Measurements from ENCODE around the gene WNK3. TPM values are rescaled to one million over a fixed set of nuclear protein-coding genes. Genes with fewer than 3 reads are reported as not detected.

WNK3 gene
- total RNA-seq, 1 donor from 2014 or later, result 50.2 TPM

- TF ChIP-seq, protein P1, sequence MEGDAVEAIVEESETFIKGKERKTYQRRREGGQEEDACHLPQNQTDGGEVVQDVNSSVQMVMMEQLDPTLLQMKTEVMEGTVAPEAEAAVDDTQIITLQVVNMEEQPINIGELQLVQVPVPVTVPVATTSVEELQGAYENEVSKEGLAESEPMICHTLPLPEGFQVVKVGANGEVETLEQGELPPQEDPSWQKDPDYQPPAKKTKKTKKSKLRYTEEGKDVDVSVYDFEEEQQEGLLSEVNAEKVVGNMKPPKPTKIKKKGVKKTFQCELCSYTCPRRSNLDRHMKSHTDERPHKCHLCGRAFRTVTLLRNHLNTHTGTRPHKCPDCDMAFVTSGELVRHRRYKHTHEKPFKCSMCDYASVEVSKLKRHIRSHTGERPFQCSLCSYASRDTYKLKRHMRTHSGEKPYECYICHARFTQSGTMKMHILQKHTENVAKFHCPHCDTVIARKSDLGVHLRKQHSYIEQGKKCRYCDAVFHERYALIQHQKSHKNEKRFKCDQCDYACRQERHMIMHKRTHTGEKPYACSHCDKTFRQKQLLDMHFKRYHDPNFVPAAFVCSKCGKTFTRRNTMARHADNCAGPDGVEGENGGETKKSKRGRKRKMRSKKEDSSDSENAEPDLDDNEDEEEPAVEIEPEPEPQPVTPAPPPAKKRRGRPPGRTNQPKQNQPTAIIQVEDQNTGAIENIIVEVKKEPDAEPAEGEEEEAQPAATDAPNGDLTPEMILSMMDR (IDR thresholded peaks at IDR 0.05), result no peak
- TF ChIP-seq EZH2phosphoT487 (IDR thresholded peaks at IDR 0.05) (no peak), EZH2 (IDR thresholded peaks at IDR 0.05) (no peak)
- H3K36me3 Mint-ChIP-seq, result peaks cover 6% of the 10 kb centered on the region
Measured at GRCh38 chrX:54171091-54171490, 186.8 kb downstream of the WNK3 start.

GRCh38 chrX:54166915-54167314 lies 190.9 kb downstream of the WNK3 start:
- H3K9me3 Mint-ChIP-seq, result peaks cover 4% of the 10 kb centered on the region
- Histone ChIP-seq H3F3A (ENCODE audit: low read depth) (no peaks in the 10 kb centered on the region), H3K4me2 (no peak overlapping the region), H3K9ac (no peak overlapping the region), H3K36me3 (no peaks in the 10 kb centered on the region), H3K4me3 (no peak overlapping the region), H4K20me1 (ENCODE audit: low read depth) (no peaks in the 10 kb centered on the region), H3K4me1 (no peaks in the 10 kb centered on the region), H3K27me3 (no peaks in the 10 kb centered on the region), H3K9me3 (ENCODE audit: low read depth) (no peaks in the 10 kb centered on the region), H3K79me2 (ENCODE audit: low read depth) (no peaks in the 10 kb centered on the region), H2AFZ (replicated peaks) (no peak overlapping the region), H3K27ac (no peak overlapping the region)
- no peak overlapping the region for H3K27ac Mint-ChIP-seq
- no peaks in the 10 kb centered on the region for H3K27me3 Mint-ChIP-seq (ENCODE audit: insufficient read depth, low read depth)
- no peaks in the 10 kb centered on the region for H3K36me3 Mint-ChIP-seq
- no peak overlapping the region for H3K4me3 Mint-ChIP-seq
- no peak for DNase-seq (ENCODE audit: low spot score)
- TF ChIP-seq EZH2 (IDR thresholded peaks at IDR 0.05), result no peak
- TF ChIP-seq, protein P1 (IDR thresholded peaks at IDR 0.05), result no peak
- no peak for TF ChIP-seq EZH2phosphoT487 (IDR thresholded peaks at IDR 0.05)
- H3K4me1 Mint-ChIP-seq, result no peaks in the 10 kb centered on the region

More at GRCh38 chrX:54171091-54171490, 186.8 kb downstream of the WNK3 start:
- H3K4me1 ChIP-seq, result no peaks in the 10 kb centered on the region
- H3K9me3 ChIP-seq (ENCODE audit: low read depth), result no peaks in the 10 kb centered on the region
- no peak overlapping the region for H3K4me3 ChIP-seq
- H3K36me3 ChIP-seq, result no peaks in the 10 kb centered on the region
- no peaks in the 10 kb centered on the region for H3K27me3 ChIP-seq
- H3F3A ChIP-seq (ENCODE audit: low read depth), result no peaks in the 10 kb centered on the region
- H4K20me1 ChIP-seq (ENCODE audit: low read depth), result no peaks in the 10 kb centered on the region
- no peak for DNase-seq (ENCODE audit: low spot score)
- no peaks in the 10 kb centered on the region for H3K27me3 Mint-ChIP-seq (ENCODE audit: insufficient read depth, low read depth)
- H2AFZ ChIP-seq (replicated peaks), result no peak overlapping the region
- no peak overlapping the region for H3K9ac ChIP-seq
- H3K4me3 Mint-ChIP-seq, result no peak overlapping the region
- no peak overlapping the region for H3K4me2 ChIP-seq
- H3K27ac Mint-ChIP-seq, result no peak overlapping the region
- no peaks in the 10 kb centered on the region for H3K4me1 Mint-ChIP-seq
- no peaks in the 10 kb centered on the region for H3K9me3 Mint-ChIP-seq
- H3K79me2 ChIP-seq (ENCODE audit: low read depth), result peaks cover 18% of the 10 kb centered on the region
- H3K27ac ChIP-seq, result no peak overlapping the region

- Histone ChIP-seq H2AFZ (replicated peaks) (no peak overlapping the region), H3K9me3 (ENCODE audit: low read depth) (peaks cover 2% of the 10 kb centered on the region), H3K4me3 (no peak overlapping the region), H3K4me2 (no peak overlapping the region), H3F3A (ENCODE audit: low read depth) (no peaks in the 10 kb centered on the region), H3K79me2 (ENCODE audit: low read depth) (no peaks in the 10 kb centered on the region), H3K9ac (no peak overlapping the region), H3K36me3 (no peaks in the 10 kb centered on the region), H4K20me1 (ENCODE audit: low read depth) (no peaks in the 10 kb centered on the region), H3K27me3 (no peaks in the 10 kb centered on the region), H3K27ac (no peak overlapping the region), H3K4me1 (no peaks in the 10 kb centered on the region)
- Mint-ChIP-seq H3K36me3 (peaks cover 8% of the 10 kb centered on the region), H3K27ac (no peak overlapping the region), H3K4me1 (no peaks in the 10 kb centered on the region), H3K9me3 (peaks cover 4% of the 10 kb centered on the region), H3K4me3 (no peak overlapping the region), H3K27me3 (ENCODE audit: insufficient read depth, low read depth) (no peaks in the 10 kb centered on the region)
- DNase-seq (ENCODE audit: low spot score), result no peak
- TF ChIP-seq EZH2 (IDR thresholded peaks at IDR 0.05), result no peak
- TF ChIP-seq, protein P1 (IDR thresholded peaks at IDR 0.05), result no peak
- no peak for TF ChIP-seq EZH2phosphoT487 (IDR thresholded peaks at IDR 0.05)
Measured at GRCh38 chrX:54157561-54157960, 200.3 kb downstream of the WNK3 start.

Small RNA genes within 50 kb of the gene (small RNA-seq; reads per million reads assigned to genes)
- gene AL589872.1, result not detected
- not detected for gene RNU6-434P

Other genes starting within 250 kb of the WNK3 start
- 4.6 and 5.1 TPM in 2 replicates for gene FAM120C, start 174.8 kb downstream of the WNK3 start, total RNA-seq (ENCODE audit: low replicate concordance)
- 13.3 and 15.8 TPM in 2 replicates for gene TSR2, start 82.4 kb upstream of the WNK3 start, total RNA-seq (ENCODE audit: low replicate concordance)
- gene FGD1, start 138.2 kb upstream of the WNK3 start, total RNA-seq (ENCODE audit: low replicate concordance), result 8.8 and 16.4 TPM in 2 replicates
- 19.3 and 28.1 TPM in 2 replicates for gene GNL3L, start 172.2 kb upstream of the WNK3 start, total RNA-seq (ENCODE audit: low replicate concordance)